Measurements from ENCODE around the gene TBL1XR1.
"Not testable (repeated sequence)": the region's sequence is repeated elsewhere in the genome, so short reads cannot be mapped to it uniquely, and the experiment has no call there.

Gene TBL1XR1

DNA sequence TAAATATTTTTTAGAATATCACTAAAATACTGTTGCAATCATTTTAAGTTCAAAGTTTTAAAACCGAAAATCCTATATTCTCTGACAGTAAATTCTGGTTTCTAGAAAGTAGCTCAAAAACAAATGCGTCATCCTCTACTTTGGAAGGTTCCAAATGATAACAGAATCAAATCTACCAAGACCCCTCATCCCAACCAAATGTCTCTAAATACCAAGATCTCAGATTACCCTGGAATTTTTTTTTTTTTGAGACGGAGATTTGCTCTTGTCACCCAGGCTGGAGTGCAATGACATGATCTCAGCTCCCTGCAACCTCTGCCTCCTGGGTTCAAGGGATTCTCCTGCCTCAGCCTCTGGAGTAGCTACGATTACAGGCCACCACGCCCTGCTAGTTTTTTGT, 16.8 kb downstream of the TBL1XR1 start:
- DNase-seq = no peak

DNA sequence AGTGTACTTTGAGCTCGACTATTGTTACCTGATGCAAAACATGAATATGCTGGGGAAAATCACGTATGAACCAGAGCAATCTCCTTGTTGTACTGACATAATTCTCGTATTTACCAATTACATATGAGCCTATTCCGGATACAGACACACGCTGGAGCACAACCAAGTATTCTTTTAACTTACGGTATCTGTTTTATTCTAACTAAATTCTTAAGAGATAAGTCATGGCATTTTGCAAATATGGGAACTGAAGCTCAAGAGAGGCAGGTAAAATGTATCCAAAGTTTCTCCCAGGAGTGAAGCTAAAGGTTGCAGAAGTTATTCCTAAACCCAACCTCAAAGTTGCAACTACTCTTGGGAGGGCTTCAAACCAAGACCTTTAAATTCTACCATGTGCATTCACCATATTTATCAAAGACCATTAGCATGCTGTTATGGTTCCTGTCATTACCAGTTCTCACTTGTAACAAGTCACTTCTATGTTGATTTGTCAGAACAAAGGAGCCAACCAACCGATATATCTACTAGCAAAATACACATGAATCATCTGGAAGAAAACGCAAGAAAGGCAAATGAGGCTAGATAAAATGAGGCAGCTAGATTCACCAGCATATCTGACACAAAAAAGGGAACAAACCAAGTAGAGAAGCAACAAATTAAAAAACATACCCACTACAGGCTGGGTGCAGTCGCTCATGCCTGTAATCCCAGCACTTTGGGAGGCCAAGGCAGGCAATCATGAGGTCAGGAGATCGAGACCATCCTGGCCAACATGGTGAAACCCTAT, 17.8 kb downstream of the TBL1XR1 start:
- DNase-seq = no peak

- DNase-seq = no peak
These were observed 19.5 kb downstream of the TBL1XR1 start for GRCh38 chr3:177177749-177178221.

DNA sequence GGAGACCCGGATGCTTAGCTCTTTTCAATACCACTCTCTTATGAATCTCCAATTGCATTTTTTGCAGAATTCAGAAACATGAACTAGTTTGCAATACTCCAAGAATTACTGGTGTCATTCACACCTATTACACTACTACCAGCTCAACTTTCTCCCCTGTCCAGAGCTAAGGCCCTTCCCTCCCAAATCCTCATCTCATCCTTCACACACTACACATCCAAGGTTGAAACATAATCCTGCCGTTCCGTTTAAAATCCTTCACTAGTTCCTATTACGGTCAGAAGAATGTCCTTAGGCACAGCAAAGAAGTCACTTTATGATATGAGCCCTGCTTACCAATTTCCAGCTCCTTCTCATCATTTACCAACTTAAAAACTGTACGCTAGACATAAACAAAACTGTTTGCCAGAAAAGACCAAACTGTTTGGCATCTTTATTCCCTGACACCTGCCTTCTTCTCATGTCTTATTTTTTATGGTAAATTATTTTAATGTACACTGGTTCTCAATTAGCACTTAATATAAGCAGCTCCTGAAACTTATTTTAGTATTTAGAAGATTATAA, 22.6 kb downstream of the TBL1XR1 start:
- DNase-seq = no peak

DNA sequence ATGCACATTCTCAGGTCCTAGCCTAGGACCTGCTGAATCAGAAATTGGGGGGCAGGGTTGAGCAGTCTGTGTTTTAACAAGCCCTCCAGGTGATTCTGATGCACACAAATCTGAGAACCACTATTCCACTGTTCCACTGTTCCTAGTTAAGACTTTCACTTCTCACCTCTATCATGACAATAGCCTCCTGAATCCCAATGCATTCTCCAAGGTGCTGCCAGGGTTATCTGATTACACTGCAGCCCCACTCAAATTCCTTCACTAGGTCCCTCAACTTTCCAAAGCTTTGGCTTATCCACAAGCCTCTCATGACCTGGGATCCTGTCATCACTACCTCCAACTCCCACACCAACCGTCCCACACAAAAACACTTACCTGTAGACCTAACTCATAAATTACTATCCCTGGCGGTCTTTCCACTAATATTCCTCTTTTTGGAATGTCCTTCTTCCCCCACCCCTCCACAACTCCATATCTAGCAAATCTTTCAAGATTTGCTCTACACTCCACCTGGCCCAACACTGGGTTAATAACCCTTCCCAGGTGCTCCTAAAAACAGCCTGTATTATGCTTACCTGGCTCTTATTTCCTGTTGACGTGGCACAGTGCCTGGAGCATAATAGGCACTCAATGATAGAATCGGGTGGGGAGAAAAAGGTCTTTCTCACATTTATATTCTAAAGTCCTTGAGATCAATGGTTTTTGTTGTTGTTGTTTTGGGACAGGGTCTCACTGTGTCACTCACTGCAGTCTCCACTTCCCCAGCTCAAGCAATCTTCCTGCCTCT, 27.2 kb downstream of the TBL1XR1 start:
- DNase-seq = no peak

GRCh38 chr3:177168431-177168830, 28.9 kb downstream of the TBL1XR1 start:
- no peak for DNase-seq

- no peak for DNase-seq
These were observed 34.5 kb downstream of the TBL1XR1 start for GRCh38 chr3:177162742-177163141.

DNA sequence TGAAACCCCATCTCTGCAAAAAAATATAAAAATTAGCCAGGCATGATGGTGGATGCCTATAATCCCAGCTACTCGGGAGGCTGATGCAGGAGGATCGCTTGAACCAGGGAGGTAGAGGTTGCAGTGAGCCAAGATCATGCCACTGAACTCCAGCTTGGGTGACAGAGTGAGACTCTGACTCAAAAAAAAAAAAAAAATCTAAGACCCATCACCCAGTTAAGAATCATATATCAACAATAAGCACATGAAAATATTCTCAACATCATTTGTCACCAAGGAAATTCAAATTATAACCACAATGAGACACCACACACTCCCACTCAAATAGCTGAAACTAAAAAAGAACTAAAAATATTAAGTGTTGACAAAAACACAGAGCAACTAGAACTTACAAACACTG, 35.7 kb downstream of the TBL1XR1 start:
- DNase-seq = not testable (repeated sequence)

GRCh38 chr3:177158461-177158860, 38.8 kb downstream of the TBL1XR1 start:
- DNase-seq = no peak

DNA sequence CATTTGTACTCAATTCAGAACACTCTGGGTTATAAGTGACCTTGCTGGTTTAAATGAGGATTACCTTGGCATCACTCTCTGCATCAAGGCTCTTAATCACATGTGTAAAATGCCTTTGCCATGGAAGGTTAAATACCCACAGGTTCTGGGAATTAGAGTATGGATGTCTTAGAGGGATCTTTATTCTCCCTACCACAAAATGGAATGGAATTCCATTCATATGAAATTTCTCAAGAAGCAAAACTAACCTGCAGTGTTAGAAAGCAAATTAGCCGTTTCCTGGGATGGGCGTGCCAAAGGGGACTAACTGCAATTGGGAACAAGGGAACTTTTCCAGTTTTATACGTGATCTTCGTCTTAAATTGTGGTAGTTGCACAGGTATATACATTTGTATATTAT, 39.8 kb downstream of the TBL1XR1 start:
- DNase-seq = no peak

- DNase-seq = no peak
These were observed 42.5 kb downstream of the TBL1XR1 start for GRCh38 chr3:177154733-177155132.

GRCh38 chr3:177150970-177151627, 46.2 kb downstream of the TBL1XR1 start:
- DNase-seq = peak; percentile 48

DNA sequence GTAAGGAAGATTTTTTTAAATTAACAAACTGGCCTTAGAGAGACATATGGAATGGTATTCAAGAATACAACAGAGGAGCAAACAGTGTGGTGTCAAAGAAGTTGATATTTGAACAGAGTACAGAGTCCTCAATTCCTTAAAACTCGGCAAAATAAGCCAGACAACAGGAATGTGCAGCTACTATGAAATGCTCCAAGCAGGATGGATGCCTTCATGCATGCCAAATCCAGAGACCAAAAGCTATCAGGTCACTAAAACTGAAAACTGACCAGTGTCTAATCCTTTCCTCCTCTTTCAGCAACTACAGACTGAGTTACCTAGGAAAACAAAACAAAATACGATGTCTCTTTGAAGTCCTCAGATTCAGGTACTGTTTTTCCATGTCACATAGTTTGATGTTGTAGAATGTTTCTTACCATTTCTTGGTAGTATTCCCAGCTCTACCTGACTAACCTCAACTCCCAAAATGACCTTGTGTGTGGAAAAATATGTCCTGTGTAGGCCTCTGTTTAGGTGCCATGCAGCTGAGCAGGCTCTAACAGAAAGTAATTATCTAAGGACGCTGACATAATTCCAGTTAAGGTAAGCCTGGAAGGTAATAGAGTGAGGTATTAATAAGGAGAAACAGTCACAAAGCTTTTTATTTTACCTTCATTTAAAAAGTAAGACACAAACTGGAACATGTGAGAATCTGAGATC, 46.9 kb downstream of the TBL1XR1 start:
- DNase-seq = no peak

- DNase-seq = no peak
These were observed 48.2 kb downstream of the TBL1XR1 start for GRCh38 chr3:177149106-177149505.

DNA sequence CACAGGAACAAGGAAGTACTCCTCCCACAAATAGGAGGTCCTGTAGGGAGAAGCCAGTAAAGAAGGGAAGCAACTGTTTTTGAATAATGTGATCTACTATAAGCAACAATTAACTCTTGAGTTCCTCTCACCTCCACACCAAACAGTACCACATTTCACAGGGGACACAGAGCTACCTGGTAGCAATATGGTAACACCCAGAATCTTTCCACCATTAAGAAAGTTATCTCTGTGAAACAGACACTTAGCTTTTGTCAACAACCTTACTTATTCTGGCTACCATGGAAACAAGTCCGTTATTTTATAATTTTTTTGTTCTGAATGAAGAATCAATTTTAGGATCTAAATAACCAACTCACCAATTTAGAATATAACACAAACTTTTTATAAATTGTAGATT, 49.5 kb downstream of the TBL1XR1 start:
- DNase-seq = no peak

DNA sequence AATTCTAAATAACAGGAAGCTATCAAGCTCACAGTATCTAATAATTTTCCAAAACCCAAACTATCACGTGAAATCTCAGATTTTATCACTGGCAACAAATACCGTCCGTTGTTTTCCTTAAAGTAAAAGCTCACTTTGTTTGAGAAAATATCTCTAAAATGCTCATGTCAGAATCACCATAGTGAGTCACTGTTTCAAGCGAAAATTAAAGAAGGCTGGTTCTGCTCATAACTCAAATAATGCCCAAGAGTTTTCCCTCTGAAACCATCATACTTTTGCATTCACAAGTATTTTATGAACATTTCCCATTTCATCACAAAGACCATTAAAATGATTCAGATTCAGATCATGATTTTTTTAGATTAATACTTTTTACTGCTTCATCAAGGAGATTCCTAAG, 50.6 kb downstream of the TBL1XR1 start:
- no peak for DNase-seq

GRCh38 chr3:177145954-177146353, 51.3 kb downstream of the TBL1XR1 start:
- DNase-seq = no peak

DNA sequence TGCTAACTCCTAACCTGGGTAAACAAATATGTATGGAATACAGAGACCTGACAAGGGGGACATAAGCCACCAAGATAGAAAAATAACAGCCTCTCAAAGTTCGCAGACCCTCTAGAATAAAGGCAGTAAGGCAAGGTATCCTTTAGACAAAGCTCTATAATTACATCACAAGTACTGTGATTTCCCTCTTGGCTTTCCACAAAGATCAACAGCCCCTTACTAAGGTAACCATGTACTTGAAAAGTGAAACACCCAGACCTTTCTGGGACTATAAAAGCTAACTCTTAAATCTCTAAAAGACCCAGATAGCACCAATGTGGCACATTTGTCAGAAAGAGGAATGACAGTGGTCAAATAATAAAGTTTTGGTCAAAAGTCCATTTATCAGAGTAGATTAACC, 51.9 kb downstream of the TBL1XR1 start:
- DNase-seq = no peak

- no peak for DNase-seq
These were observed 52.4 kb downstream of the TBL1XR1 start for GRCh38 chr3:177144922-177145321.

- DNase-seq = no peak
These were observed 55.2 kb downstream of the TBL1XR1 start for GRCh38 chr3:177141899-177142646.

GRCh38 chr3:177141471-177141870, 55.8 kb downstream of the TBL1XR1 start:
- DNase-seq = no peak

DNA sequence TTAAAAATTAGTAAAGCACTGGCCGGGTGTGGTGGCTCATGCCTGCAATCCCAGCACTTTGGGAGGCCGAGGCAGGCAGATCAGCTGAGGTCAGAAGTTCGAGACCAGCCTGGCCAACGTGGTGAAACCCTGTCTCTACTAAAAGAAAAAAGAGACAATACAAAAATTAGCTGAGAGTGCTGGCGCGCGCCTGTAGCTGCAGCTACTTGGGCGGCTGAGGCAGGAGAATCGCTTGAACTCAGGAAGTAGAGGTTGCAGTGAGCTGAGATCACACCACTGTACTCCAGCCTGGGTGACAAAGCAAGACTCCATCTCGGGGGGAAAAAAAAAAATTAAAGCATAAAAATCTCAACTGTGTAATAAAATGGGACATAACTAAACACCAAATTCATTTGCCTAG, 58.1 kb downstream of the TBL1XR1 start:
- DNase-seq = not testable (repeated sequence)

Data from NCI-H774 (cell line).